Activated T-helper 2 cell treated with anti-CD3 and anti-CD28 coated beads, Interferon-gamma antibody, Interleukin-2, Interleukin-4, amounts not matched to agents 10 μg/mL and 5 μg/mL and 100 μg/mL, durations not matched to agents 14 hours and 24 hours and 36 hours (primary cell): ENCODE measurements around the gene ASIC5. TPM values are rescaled to one million over a fixed set of nuclear protein-coding genes. Genes with fewer than 3 reads are reported as not detected.

Source experiments
- DNase-seq: peaks from one replicate; pipeline ENCODE4 v3.0.0; 2021; ENCODE audit warnings: low spot score
- H3K27ac Mint-ChIP-seq: one replicate; pipeline ENCODE4 v1.8.0; 2021; ENCODE audit warnings: mixed read lengths
- H3K27me3 Mint-ChIP-seq: one replicate; pipeline ENCODE4 v1.8.0; 2021; ENCODE audit warnings: low read depth, mixed read lengths
- H3K36me3 Mint-ChIP-seq: one replicate; pipeline ENCODE4 v1.8.0; 2021; ENCODE audit warnings: low read depth, mixed read lengths
- H3K4me1 Mint-ChIP-seq: one replicate; pipeline ENCODE4 v1.8.0; 2021; ENCODE audit warnings: low read depth, mixed read lengths
- H3K4me3 Mint-ChIP-seq: one replicate; pipeline ENCODE4 v1.8.0; 2021; ENCODE audit warnings: low read depth, mild to moderate bottlenecking, moderate library complexity, mixed read lengths
- H3K9me3 Mint-ChIP-seq: one replicate; pipeline ENCODE4 v1.8.0; 2021; ENCODE audit warnings: mixed read lengths
- intact Hi-C: fragments of 100-400 bp; cut with micrococcal nuclease; formaldehyde crosslinking; loops from one replicate; pipeline ENCODE4 v1.15.1; 2023
- total RNA-seq: library from RNA; stranded (reverse); gene quantifications from 2 replicates; pipeline ENCODE4 v1.2.3, GENCODE V29; 2022

The ASIC5 gene
- total RNA-seq, 1 donor from 2014 or later: not detected

DNA sequence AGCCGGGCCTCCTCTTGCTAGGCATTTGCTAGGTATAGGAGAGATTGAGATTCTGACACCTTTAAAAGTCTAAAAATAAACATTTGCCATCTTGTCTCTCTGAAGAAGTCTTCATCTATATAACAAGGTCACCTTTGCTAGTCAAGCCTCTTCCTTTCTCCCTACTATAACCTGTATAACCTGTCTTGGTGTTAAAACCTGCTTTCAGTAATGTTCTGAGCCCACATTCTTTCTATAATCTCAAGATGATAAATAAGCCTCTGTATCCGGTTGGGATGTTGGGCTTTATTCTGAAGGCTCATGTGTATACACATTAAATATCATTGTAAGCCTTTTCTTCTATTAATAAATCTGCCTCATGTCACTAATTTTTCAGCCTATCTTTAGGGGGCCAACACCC lies 10.2 kb downstream of the ASIC5 start:
- no peaks in the 10 kb centered on the region for H3K9me3 Mint-ChIP-seq
- no peak for DNase-seq
- no peaks in the 10 kb centered on the region for H3K27me3 Mint-ChIP-seq

DNA sequence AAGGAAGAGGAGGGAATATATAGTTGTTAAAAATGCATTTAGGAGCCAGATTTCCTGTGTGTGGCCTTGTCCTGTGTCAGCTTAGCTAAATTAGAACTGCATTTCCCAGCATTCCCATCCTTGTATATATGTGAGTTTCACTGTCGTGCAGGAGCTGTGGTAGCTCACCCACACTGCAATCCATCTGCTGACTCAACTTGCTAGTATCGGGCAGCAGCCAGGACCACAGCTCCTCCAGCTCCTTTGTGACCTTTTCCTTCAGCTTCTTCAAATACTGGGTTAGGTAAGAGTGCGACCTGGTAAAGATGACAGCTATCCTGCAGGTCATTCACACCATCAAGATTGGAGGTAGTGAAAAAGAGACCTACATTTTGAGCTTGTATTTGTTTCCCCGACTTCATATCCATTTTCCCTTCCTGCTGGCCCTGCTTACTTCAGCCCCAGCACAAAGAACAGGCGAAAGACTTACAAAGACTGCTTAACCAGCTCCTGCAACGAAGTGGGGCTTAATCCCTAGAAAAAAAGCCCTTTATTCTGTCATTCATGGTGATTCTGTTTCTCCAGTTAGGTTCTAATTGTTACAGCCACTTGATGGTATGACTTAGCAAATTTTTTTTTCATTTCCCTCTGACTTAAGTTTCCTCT lies 11.4 kb downstream of the ASIC5 start:
- Mint-ChIP-seq H3K27me3 (no peaks in the 10 kb centered on the region), H3K4me1 (no peaks in the 10 kb centered on the region), H3K9me3 (no peaks in the 10 kb centered on the region), H3K27ac (no peak overlapping the region), H3K4me3 (no peak overlapping the region), H3K36me3 (no peaks in the 10 kb centered on the region)
- no peak for DNase-seq
- intact Hi-C loops: no loop called here

More for the DNA sequence above, 10.2 kb downstream of the ASIC5 start:
- H3K4me1 Mint-ChIP-seq: no peaks in the 10 kb centered on the region
- H3K27ac Mint-ChIP-seq: no peak overlapping the region
- no peaks in the 10 kb centered on the region for H3K36me3 Mint-ChIP-seq
- intact Hi-C loops: no loop called here
- H3K4me3 Mint-ChIP-seq: no peak overlapping the region

DNA sequence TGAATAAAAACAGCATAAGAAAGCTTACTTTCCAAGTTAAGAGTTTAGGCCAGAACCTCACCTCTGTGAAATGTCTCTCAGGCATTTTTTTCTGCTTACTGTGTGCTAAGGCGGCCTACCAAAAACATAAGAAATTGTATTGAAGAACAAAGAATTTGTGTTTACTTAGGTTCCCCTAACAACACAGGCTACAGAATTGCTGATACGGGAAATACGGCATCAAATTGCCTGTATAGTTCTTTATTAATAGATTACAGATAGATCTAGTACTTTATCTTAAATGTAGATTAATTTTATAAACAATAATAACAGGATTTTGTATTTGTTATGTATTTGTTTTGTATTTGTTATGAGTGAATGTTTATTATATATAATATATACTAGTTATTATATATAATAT lies 12.9 kb downstream of the ASIC5 start:
- intact Hi-C loops: no loop called here
- Mint-ChIP-seq H3K4me1 (no peaks in the 10 kb centered on the region), H3K27ac (no peak overlapping the region), H3K4me3 (no peak overlapping the region), H3K27me3 (no peaks in the 10 kb centered on the region), H3K9me3 (no peaks in the 10 kb centered on the region), H3K36me3 (no peaks in the 10 kb centered on the region)
- DNase-seq: no peak

DNA sequence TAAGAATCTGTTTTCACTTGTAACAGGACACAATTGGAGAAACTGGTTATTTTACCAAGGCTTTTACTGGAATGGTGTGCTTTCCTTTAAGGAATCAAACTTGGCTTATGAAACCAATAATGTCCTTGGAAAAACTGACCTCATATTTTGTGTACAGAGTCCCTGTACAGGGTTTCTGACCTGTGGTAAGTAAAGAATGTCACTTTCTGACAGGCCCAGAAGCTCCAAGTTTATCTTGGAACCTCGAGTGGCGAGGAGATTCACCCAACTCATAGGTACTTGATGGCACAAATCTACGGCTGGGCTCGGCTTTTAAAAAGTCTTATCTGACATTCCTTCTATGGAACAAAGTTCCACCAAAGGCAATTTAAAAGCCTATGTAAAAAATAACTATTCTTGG lies 17.0 kb downstream of the ASIC5 start:
- intact Hi-C loops: no loop called here
- no peaks in the 10 kb centered on the region for H3K36me3 Mint-ChIP-seq
- H3K9me3 Mint-ChIP-seq: no peaks in the 10 kb centered on the region
- no peak overlapping the region for H3K27ac Mint-ChIP-seq
- no peak overlapping the region for H3K4me3 Mint-ChIP-seq
- no peaks in the 10 kb centered on the region for H3K27me3 Mint-ChIP-seq
- no peaks in the 10 kb centered on the region for H3K4me1 Mint-ChIP-seq
- no peak for DNase-seq

DNA sequence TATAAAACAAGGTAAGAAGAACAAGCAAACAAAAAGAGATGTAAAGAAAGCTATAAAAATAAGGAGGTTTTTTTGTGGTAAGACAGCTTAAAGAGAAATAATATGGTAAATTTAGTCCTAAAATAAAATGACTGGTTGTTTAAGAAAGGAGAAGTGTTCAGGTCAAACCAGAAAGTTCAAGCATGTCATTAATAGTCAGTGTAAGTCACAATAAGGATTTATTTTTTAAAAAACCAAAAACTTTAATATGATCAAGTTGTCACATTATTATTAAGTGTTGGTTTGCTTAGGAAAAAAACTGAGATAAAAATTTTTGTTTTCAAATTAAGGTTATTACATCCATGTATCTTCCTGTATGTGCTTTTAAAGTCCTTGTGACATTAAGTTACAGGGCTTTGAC lies 19.1 kb downstream of the ASIC5 start:
- Mint-ChIP-seq H3K4me1 (no peaks in the 10 kb centered on the region), H3K36me3 (no peaks in the 10 kb centered on the region), H3K27me3 (peaks cover 2% of the 10 kb centered on the region), H3K4me3 (no peak overlapping the region), H3K27ac (no peak overlapping the region), H3K9me3 (no peaks in the 10 kb centered on the region)
- intact Hi-C loops: no loop called here
- DNase-seq: no peak

DNA sequence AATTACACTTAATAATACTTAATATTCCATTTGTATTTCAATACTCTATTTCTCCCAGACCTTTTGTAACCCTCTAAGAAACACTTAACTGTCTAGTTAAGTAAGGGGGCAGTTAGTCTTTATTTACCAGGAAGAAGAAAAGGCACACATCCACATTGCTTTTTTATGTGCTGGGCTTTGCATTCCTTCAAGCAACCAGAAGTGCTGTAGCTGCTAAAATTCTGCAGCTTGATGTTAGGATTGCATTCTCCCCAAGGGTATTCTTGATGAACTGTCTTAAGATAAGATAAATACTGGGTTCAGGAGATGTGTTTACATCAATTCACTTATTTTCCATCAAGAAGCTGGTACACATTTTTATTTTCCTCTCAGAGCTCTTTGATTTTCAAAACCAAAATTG lies 24.0 kb downstream of the ASIC5 start:
- Mint-ChIP-seq H3K36me3 (no peaks in the 10 kb centered on the region), H3K4me3 (no peak overlapping the region), H3K27me3 (peaks cover 2% of the 10 kb centered on the region), H3K4me1 (no peaks in the 10 kb centered on the region), H3K9me3 (no peaks in the 10 kb centered on the region), H3K27ac (no peak overlapping the region)
- no peak for DNase-seq
- intact Hi-C loops: no loop called here

DNA sequence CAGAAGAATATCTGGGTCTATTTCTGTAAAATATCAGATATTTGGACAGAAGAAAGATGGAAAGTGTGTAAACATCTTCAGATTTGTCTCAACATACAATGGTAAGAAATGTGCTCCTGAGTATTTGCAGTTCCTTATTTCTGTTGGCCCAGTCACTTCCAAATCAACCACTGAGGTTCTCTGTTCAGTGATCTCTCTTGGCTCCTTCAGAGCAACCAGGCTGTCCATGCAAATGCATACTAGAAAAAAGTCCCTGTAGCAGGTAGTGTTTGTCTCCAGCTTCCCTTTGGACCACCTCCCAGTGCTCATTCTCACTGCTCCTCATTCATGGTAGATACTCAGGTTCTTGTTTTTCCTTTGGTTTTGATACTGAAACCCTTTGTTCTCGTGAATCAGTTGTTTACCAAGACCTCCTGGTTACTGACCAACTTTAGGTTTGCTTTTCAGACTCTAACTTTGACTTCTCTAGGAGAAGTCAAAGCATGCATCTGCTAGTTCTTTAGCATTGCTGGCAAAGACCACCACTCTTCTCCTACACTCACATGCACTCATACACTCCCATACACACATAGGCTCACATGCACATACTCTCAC lies 28.8 kb downstream of the ASIC5 start:
- no peaks in the 10 kb centered on the region for H3K9me3 Mint-ChIP-seq
- no peaks in the 10 kb centered on the region for H3K4me1 Mint-ChIP-seq
- H3K36me3 Mint-ChIP-seq: no peaks in the 10 kb centered on the region
- DNase-seq: no peak
- no peak overlapping the region for H3K27ac Mint-ChIP-seq
- no peaks in the 10 kb centered on the region for H3K27me3 Mint-ChIP-seq
- intact Hi-C loops: no loop called here
- H3K4me3 Mint-ChIP-seq: no peak overlapping the region

DNA sequence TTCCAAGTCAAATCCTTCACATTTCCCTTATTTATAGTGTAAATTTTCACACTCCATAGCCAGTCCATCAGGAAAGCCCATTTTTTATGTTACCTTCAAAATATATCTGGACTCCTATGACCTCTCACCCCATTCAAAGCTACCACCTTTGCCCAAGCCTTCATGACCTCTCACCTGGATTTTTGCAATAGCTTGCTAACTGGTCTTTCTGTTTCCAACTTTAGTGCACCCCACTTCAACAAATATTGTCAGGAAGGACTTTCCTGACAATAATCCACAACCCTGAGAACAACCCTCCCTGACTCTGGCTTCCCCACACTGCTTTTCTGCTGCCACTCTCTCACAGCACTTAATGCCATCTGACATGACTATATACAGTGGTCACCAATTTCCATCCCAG lies 33.4 kb downstream of the ASIC5 start:
- intact Hi-C loops: no loop called here
- H3K4me1 Mint-ChIP-seq: no peaks in the 10 kb centered on the region
- H3K9me3 Mint-ChIP-seq: no peaks in the 10 kb centered on the region
- H3K4me3 Mint-ChIP-seq: no peak overlapping the region
- no peaks in the 10 kb centered on the region for H3K36me3 Mint-ChIP-seq
- no peaks in the 10 kb centered on the region for H3K27me3 Mint-ChIP-seq
- no peak overlapping the region for H3K27ac Mint-ChIP-seq
- DNase-seq: no peak

DNA sequence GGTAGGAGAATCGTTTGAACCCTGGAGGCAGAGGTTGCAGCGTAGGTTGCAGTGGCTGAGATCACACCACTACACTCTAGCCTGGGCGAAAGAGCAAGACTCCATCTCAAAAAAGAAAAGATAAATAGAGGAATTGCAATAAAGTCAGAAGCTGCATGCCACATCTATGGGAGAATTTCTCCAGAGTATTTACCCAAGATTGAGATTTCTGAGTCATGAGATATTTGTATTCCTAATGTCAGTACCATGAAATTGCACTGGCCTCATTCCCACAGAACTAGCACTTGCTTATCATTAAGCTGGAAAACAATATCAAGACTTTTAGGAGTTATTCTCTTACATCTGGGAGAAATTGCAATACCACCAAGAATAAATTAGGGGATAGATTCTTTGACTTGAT lies 37.4 kb downstream of the ASIC5 start:
- Mint-ChIP-seq H3K27me3 (no peaks in the 10 kb centered on the region), H3K9me3 (no peaks in the 10 kb centered on the region), H3K36me3 (no peaks in the 10 kb centered on the region), H3K27ac (no peak overlapping the region), H3K4me1 (no peaks in the 10 kb centered on the region), H3K4me3 (no peak overlapping the region)
- no peak for DNase-seq
- intact Hi-C loops: no loop called here

DNA sequence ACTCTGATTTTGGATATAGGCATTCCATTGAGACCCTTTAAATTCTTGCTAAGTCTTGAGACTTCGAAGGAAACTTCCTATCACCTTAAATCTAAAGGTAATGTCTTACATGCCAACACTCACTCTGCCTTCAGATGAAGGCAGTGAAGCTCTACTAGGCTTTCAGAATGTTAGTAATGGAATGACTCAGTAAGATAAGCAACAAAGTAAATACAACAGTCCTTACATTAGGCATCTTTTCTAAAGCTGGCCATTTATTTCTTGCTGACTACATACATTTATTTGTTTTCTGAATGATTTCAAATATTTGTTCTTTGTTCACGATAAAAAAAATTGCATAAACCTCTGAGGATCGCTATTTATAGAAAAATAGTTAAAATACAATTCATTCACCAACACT lies 43.5 kb downstream of the ASIC5 start:
- Mint-ChIP-seq H3K27ac (no peak overlapping the region), H3K4me1 (no peaks in the 10 kb centered on the region)
- intact Hi-C loops: no loop called here

DNA sequence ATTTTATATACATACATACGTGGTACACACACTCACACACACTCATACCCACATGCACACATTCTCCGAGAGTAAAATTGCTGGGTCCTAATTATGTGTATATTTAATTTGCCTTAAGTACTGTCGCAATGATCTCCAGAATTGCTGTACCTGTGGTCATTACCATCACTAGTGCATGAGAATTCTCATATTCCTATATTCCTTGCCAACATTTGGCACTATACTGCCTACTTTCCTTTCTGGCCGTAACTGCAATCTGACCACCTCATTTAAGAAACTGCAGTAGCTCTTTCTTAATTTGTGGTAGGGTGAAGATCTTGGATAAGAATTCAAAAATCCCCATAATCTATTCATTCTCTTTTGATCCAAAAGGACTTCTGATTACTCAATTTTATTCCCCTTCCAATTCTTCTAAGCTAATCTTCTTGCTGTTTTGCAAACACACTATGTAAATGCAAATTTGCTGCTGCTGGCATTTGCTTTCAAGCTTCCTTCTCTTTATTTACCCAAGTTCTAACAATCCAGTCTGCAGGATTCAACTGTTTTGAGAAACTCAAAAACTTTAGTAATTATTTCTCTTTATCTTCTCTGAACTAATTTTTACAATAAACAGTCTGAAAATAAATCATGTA lies 45.1 kb downstream of the ASIC5 start:
- no peak overlapping the region for H3K27ac Mint-ChIP-seq
- H3K36me3 Mint-ChIP-seq: no peaks in the 10 kb centered on the region
- no peaks in the 10 kb centered on the region for H3K9me3 Mint-ChIP-seq
- H3K4me1 Mint-ChIP-seq: no peaks in the 10 kb centered on the region
- H3K27me3 Mint-ChIP-seq: no peaks in the 10 kb centered on the region
- intact Hi-C loops: no loop called here
- no peak for DNase-seq
- no peak overlapping the region for H3K4me3 Mint-ChIP-seq

More for the DNA sequence above, 43.5 kb downstream of the ASIC5 start:
- Mint-ChIP-seq H3K4me3 (no peak overlapping the region), H3K36me3 (no peaks in the 10 kb centered on the region), H3K9me3 (no peaks in the 10 kb centered on the region), H3K27me3 (no peaks in the 10 kb centered on the region)
- DNase-seq: no peak

DNA sequence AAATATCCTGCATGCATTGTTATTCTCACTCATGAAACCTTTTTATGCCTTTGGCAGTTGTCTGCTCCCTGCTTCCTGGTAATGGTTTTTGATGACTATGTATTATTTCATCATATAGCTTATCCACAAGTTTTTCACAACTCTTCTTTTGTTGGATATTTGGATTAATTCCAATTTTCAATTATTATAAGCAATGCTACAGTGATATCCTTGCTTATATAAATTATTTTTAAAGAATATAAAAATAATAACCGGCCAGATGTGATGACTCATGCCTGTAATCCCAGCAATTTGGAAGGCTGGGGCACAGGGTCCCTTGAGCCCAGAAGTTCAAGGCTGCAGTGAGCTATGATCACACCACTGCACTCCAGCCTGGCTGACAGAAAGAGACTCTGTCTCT lies 47.0 kb downstream of the ASIC5 start:
- no peak for DNase-seq
- Mint-ChIP-seq H3K4me1 (no peaks in the 10 kb centered on the region), H3K4me3 (no peak overlapping the region), H3K27ac (no peak overlapping the region), H3K36me3 (no peaks in the 10 kb centered on the region), H3K27me3 (no peaks in the 10 kb centered on the region), H3K9me3 (no peaks in the 10 kb centered on the region)
- intact Hi-C loops: no loop called here

DNA sequence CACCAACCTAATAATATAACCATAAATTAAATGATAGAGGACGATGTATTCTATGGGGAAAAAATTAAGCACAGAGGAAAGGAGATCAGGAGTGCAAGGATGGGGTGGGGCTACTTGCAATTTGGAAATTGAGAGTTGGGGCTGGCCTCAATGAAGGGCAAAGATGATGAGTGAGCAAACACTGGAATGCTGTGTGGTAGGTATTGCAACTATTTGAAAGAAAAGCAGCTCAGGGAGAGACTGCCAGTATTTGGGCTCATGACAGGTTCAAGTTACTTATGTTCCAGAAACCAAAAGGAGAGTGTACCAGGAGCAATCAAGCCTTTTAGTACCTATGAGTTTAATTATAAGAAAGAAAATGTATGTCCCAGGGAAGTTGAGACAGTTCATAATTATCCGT lies 47.4 kb downstream of the ASIC5 start:
- H3K27ac Mint-ChIP-seq: no peak overlapping the region
- no peaks in the 10 kb centered on the region for H3K4me1 Mint-ChIP-seq
- H3K9me3 Mint-ChIP-seq: no peaks in the 10 kb centered on the region
- no peaks in the 10 kb centered on the region for H3K27me3 Mint-ChIP-seq
- intact Hi-C loops: no loop called here
- no peak overlapping the region for H3K4me3 Mint-ChIP-seq
- DNase-seq: no peak
- no peaks in the 10 kb centered on the region for H3K36me3 Mint-ChIP-seq
